GM19240 (cell line): ENCODE results near the gene SNX19.
A peak's percentile ranks its signal among the peaks of the same experiment; 100 is the strongest.
"Not testable (repeated sequence)": the region's sequence is repeated elsewhere in the genome, so short reads cannot be mapped to it uniquely, and the experiment has no call there.

Source experiments
- DNase-seq: peaks from one replicate; pipeline ENCODE4 v3.0.0; 2011; ENCODE audit warnings: low spot score; ENCODE audit not compliant: insufficient read length

Gene SNX19

DNA sequence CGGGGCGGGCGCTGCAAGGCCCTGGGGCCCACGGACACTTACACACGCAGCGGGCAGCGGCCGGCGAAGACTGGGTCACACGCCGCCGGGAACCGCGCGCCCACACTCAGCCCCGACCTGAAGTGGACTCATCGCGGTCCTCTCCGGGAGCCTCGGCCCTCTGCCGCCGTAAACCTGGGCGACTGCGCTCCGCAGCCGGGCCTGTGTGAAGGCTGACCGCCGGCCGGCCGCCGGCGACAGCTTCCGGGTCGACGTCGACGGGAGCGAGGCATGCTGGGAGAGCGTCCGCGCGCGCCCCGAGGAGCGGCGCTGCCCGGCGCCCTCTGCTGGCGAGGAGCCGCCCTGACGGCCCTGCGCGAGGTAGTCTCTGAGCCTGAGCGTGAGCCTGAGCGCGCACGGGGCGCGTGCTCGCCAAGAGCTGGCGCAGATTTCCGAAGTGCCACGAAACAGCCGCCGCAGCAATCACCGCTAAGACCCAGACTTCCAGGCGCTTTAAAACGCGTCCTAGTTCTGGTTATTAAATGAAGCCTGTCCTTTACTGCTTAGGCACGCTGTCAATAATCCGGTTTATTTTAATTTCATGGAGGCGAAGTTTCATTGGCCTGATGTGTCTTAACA lies at the start of gene SNX19:
SNX19 (minus strand) TSS at position 242 of the 618 bp plus-strand sequence. CDS start 540 bp downstream, outside the sequence.
- peak; percentile 79 for DNase-seq

- DNase-seq, result no peak
Observed at GRCh38 chr11:130964058-130964792, 47.9 kb upstream of the SNX19 start.

GRCh38 chr11:130947889-130948288 lies 31.6 kb upstream of the SNX19 start:
- DNase-seq, result no peak

DNA sequence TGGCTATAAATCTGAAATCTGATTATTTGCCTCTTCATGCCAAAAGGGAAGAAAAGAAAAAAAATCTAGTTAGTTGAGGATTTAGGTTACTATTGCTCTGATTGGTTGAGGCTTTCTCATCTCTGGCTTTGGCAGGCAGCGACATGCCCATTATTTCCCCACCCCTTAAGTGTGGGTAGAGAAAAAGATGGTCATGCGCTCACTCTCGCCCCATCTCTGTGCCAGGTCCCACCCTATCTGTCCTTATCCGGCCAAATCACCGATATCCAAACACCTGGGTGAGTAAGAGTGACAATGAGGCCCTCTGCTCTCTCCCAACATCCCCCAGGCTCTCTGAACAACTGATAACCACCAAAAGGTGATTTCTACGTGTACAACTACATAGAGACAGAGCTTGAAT lies 31.2 kb upstream of the SNX19 start:
- DNase-seq, result no peak

- no peak for DNase-seq
Observed at GRCh38 chr11:130947058-130947457, 30.8 kb upstream of the SNX19 start.

DNA sequence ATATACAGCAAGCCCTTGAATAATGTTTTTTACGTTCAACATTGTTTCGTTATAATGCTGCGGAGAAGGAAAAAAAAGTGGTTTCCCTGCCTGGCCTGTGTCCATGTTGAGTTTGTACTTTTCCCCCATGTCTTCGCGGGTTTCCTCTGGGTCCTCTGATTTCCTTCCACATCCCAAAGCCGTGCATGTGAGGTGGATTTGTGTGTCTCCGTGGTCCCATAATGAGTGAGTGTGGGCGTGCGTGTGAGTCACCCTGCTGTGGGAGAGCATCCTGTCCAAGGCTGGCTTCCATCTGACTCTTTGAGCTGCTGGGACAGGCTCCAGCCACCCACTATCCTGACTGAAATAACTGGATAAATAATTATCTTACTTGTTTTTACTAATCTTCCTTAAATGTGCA lies 29.6 kb upstream of the SNX19 start:
- no peak for DNase-seq

DNA sequence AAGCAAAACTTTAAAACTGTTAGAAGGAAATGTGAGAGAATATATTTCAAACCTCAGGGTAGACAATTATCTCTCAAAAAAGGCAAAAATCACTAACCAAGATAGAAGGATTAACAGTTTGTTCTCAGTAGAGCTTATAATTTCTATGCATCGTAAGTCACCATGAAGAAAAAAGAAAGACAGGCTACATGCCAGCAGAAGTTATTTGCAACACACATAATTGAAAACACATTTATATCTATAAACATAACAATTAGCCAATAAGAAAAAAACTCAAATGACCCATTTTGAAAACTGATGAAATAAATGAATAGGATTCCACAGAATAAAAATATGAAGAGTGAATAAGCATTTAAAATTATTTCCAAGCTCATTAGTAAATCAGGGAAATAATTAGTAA lies 24.4 kb upstream of the SNX19 start:
- no peak for DNase-seq

DNA sequence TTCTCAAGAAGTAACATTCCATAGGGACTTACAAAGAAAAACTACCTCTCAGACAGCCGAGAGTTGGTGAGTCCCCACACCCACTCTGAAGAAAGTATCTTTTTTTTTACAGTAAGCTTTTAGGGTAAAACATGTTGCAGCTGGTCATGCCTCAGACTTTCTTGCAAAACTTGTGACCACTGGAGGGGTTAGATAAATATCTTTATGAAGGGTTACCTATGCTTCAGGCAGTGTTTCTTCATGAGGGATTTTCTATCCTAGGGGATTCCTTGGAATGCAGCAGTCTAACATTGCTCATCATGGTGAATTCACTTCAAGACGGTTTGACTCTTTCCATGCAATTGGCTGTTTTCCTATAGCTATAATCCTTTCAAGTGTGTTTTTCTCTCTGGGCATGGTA lies 20.8 kb upstream of the SNX19 start:
- no peak for DNase-seq

GRCh38 chr11:130932086-130932712 lies 15.9 kb upstream of the SNX19 start:
- DNase-seq, result no peak

GRCh38 chr11:130924750-130925149 lies 8.5 kb upstream of the SNX19 start:
- no peak for DNase-seq

- not testable (repeated sequence) for DNase-seq
Observed at GRCh38 chr11:130920612-130921011, 4.3 kb upstream of the SNX19 start.

DNA sequence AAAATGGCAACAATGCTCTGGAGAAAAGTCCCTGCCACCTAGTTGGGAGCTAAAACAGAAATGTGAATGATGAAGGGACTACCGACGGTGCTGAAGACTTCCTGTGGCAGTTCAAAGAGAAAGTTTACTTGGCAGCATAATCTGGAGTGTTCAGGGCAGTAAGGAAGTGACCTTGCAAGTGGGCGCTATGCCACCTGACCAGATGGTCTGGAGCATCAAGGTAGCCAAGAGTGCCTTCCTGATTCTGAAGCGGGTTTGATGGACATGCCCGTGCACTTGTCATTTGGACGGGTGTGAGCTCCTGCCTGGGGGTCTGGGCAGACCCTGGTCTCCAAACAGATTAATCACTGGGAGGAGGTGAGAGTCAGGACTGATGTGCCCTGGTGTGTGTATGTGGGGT lies 1.8 kb upstream of the SNX19 start:
- DNase-seq, result no peak

DNA sequence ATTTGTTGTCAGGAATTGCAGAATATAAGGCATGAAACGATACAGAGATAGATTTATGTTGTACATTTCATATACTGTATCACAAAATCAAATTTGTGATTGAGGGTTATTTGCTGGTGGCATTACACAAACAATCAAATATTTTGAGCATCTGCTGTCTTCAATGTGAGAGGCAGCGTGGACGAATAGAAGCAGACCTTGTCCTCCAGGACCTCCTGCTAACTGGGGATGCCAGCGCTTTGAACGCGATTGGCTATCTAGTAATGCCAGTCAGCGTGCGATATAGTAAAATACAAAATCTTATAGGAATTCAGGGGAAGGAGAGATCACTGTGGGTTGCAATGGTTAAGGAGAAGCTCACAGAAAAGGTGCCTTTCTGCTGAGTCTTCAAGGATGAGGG lies 631 bp upstream of the SNX19 start:
- no peak for DNase-seq

DNA sequence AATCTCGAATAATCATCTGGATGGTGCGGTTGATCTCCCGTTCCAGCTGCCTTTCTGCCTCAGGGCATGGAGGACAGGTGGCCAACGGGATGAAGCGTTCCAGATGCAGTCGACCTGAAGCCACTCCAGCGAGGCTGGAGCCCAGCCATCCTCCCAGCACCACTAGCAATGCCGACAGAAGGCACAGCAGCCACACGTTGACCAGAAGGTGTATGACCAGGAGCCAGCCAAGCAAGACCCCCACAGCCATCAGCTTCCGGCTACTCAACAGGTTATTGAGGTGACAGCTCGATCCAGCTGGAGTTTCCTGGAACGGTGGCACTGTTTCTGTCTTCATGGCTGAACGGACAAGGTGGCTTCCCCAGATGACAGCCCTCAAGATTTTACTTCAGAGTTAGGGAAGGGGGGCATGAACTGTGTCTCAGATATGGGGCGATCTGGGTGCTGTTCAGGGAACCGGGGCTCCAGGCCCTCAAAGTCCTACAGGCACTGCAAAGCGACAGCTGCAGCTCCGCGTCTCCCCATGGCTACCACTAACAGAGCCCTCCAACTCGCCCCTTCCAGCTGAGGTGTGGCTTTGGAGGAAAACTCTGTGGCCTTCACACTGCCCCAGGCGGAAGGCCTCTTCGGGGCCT lies 559 bp downstream of the SNX19 start:
- no peak for DNase-seq

GRCh38 chr11:130913268-130913667 lies 3.0 kb downstream of the SNX19 start:
- DNase-seq, result no peak

DNA sequence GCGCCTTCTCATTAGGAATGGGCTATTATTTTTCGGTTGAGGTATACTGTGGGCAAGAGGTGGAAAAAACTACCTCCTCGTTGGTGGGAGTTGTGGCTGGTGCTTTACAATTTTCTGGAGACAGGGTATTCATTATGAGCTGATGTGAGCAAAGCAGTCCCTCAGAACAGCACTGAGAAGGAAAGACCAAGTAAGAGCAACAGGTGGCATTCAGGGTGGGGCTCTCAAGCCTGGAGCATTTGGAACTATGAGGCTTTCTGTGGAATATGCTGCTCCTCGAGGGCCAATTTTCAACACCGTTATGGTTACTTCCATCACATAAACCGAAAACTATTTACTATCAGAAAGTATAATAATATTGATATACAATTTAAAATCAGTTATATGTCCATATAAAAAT lies 3.7 kb downstream of the SNX19 start:
- DNase-seq, result no peak

- no peak for DNase-seq
Observed at GRCh38 chr11:130911306-130911705, 5.0 kb downstream of the SNX19 start.

DNA sequence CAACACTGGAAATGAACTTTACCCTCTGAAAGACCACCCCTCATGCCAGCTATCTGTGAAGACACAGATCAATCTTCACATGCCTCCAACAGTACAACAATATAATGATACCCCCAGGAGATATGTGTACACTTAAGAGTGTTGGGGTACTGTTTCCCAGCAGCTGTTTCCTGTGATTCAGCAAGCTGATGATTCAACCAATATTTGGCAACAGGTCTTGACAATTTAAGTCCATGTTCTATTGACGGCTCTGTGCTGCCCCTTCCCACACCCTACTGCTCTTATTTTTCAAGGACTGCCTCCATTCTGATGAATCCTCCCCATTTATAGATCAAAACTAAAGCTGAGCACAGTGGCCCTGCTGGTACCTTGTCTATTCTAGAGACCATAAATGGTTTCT lies 6.6 kb downstream of the SNX19 start:
- no peak for DNase-seq

DNA sequence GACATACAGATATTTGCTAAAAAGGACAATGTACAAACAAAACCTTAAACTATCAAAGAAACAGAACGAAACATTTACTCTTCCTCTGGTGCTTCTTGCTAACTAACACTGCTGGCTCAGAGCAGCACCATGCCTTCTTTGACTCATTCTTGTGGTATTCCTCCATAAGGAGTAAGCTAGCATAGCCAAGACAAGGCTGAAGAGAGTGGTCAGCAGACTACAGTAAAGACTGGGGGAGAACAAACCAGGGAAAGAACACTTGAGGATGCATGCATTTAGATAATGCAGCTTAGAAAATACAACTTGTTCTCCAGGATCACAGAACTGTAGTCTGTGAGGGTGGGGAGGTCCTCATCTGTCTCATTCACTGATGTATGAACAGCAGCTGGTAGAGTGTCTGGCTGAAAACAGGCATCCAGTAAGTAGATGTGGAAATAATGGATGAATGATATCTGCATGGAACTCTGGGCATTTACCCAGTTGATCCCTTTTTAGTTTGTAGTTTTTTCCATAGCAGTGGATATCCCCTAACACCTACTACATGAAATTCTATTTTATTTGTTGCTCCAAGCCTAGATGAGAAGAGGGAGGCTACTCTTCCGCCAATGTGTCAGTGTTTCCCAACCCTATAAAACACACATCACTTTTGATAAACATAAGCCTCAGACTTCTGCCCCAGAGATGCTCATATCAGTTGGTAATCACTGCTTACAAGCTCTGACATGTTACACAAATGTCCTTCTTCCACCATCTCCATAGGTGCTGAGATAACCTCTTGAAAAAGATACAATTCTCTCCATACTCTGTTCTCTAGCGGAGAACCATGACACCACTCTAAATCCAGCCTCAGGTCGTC lies 7.3 kb downstream of the SNX19 start:
- DNase-seq, result no peak

DNA sequence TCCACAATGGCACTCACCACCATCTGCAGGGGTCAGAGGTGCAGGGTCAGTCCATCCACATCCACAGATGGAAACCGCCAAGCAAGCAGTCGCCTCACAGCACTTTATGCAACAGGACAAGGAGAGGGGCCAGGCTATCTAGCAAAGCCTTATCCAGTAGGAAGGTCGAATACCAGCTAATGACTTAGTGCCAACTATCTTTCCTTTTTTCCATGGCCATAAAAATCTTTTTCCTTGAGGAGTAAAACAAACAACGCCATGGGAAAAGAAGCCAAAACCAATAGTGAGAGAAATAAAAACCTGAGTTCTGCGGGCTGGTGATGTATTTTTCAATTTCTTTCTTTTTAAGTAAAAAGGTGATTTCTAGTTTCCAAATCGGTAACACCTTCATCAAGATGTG lies 8.2 kb downstream of the SNX19 start:
- DNase-seq, result no peak

DNA sequence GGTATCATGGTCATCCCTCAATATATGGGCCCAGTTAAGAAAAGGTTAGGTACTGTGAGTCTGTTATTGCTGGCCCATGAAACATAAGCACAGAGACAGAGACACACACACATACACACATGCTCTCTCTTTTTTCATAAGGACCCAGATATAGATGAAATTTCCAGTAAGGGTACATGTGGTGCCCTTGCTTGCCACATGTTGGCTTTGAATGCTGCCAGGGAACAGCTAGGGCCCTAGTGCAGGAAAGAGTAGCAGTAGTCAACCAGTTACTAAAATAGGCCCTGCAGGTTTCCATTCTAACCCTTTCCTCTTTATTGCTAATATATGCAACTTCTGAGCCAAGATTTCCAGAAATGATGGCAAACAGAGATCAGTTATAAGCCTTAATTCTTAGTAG lies 9.1 kb downstream of the SNX19 start:
- no peak for DNase-seq
